ENCODE results near the gene MTR.

DNA sequence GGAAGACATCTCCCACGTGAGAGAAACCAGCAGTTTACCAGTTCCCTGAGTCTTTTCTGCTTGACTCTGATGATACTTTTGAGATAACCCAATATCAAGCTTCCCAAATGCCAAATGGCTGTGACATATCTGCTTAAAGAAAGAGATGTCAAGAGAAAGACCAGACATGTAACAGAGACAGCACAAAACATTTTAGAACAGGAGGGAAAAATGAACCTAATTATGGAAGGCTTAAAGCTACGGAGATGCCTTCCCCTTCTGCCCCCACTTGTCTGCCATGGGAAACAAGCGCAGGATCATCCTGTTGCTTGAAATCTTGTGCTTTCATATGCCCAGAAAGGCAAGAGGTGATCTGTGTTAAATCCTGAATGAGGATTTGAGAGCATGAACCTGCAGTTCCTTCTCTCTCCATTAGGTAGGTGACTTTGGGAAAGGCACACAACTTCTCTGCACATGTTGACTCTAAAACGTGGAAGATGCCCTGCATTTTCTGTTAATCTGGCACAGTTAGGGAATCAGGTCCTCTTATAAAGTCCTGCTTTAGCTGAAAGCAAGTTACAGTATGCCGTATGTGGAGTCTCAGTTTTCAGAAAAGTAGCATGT is 46.7 kb upstream of the MTR start:
- TF ChIP-seq, protein P1, sequence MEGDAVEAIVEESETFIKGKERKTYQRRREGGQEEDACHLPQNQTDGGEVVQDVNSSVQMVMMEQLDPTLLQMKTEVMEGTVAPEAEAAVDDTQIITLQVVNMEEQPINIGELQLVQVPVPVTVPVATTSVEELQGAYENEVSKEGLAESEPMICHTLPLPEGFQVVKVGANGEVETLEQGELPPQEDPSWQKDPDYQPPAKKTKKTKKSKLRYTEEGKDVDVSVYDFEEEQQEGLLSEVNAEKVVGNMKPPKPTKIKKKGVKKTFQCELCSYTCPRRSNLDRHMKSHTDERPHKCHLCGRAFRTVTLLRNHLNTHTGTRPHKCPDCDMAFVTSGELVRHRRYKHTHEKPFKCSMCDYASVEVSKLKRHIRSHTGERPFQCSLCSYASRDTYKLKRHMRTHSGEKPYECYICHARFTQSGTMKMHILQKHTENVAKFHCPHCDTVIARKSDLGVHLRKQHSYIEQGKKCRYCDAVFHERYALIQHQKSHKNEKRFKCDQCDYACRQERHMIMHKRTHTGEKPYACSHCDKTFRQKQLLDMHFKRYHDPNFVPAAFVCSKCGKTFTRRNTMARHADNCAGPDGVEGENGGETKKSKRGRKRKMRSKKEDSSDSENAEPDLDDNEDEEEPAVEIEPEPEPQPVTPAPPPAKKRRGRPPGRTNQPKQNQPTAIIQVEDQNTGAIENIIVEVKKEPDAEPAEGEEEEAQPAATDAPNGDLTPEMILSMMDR (IDR thresholded peaks at IDR 0.05): peak; percentile 36
- TF ChIP-seq ZFX (IDR thresholded peaks at IDR 0.05; ENCODE audit: borderline replicate concordance): no peak
